ENCODE results near the gene PRR20A. TPM values are rescaled to one million over a fixed set of nuclear protein-coding genes. Genes with fewer than 3 reads are reported as not detected.
"Not testable (repeated sequence)": the region's sequence is repeated elsewhere in the genome, so short reads cannot be mapped to it uniquely, and the experiment has no call there.

The PRR20A gene
- total RNA-seq, 1 donor = not detected

GRCh38 chr13:57160332-57160731 is 19.6 kb downstream of the PRR20A start, which contains the start of gene PRR20D:
Gene PRR20D, plus strand, starts transcription at chr13:57160632. Its CDS starts 387 bp downstream, at chr13:57161019.
- H3K4me1 ChIP-seq (ENCODE audit: insufficient read depth, low read length) = not testable (repeated sequence)

GRCh38 chr13:57166897-57167296 is 26.2 kb downstream of the PRR20A start, which contains the start of gene PRR20E:
Gene PRR20E, plus strand, starts transcription at chr13:57167197. Its CDS starts 387 bp downstream, at chr13:57167584.
- not testable (repeated sequence) for H3K27ac ChIP-seq (ENCODE audit: low read depth, low read length); H4K20me1 ChIP-seq (ENCODE audit: insufficient read depth, low read length); DNase-seq (ENCODE audit: insufficient read length, low spot score, missing footprints); H3K9me3 ChIP-seq (ENCODE audit: low read depth, low read length); H3K27me3 ChIP-seq (ENCODE audit: insufficient read depth, low read length); H3K4me2 ChIP-seq (ENCODE audit: insufficient read depth, low read length); H3K4me1 ChIP-seq (ENCODE audit: insufficient read depth, low read length); H3K36me3 ChIP-seq (ENCODE audit: insufficient read depth, low read length); H3K79me2 ChIP-seq (ENCODE audit: insufficient read depth, low read length); H2AFZ ChIP-seq (ENCODE audit: low read length); H3K4me3 ChIP-seq (ENCODE audit: insufficient read depth, low read length)

More at GRCh38 chr13:57160332-57160731, 19.6 kb downstream of the PRR20A start, which contains the start of gene PRR20D:
- not testable (repeated sequence) for H3K36me3 ChIP-seq (ENCODE audit: insufficient read depth, low read length); H2AFZ ChIP-seq (ENCODE audit: low read length); H3K27ac ChIP-seq (ENCODE audit: low read depth, low read length); H3K4me3 ChIP-seq (ENCODE audit: insufficient read depth, low read length); H3K4me2 ChIP-seq (ENCODE audit: insufficient read depth, low read length); H3K9me3 ChIP-seq (ENCODE audit: low read depth, low read length); H3K27me3 ChIP-seq (ENCODE audit: insufficient read depth, low read length); DNase-seq (ENCODE audit: insufficient read length, low spot score, missing footprints); H4K20me1 ChIP-seq (ENCODE audit: insufficient read depth, low read length); H3K79me2 ChIP-seq (ENCODE audit: insufficient read depth, low read length)

- Histone ChIP-seq H3K4me2 (ENCODE audit: insufficient read depth, low read length) (no peak overlapping the region), H3K27me3 (ENCODE audit: insufficient read depth, low read length) (no peaks in the 10 kb centered on the region), H2AFZ (ENCODE audit: low read length) (no peak overlapping the region), H3K27ac (ENCODE audit: low read depth, low read length) (no peak overlapping the region), H3K4me1 (ENCODE audit: insufficient read depth, low read length) (no peaks in the 10 kb centered on the region), H4K20me1 (ENCODE audit: insufficient read depth, low read length) (no peaks in the 10 kb centered on the region), H3K9me3 (ENCODE audit: low read depth, low read length) (peaks cover 2% of the 10 kb centered on the region), H3K36me3 (ENCODE audit: insufficient read depth, low read length) (no peaks in the 10 kb centered on the region), H3K79me2 (ENCODE audit: insufficient read depth, low read length) (no peaks in the 10 kb centered on the region), H3K4me3 (ENCODE audit: insufficient read depth, low read length) (no peak overlapping the region)
- no peak for DNase-seq (ENCODE audit: insufficient read length, low spot score, missing footprints)
- no peak for TF ChIP-seq CTCF (IDR thresholded peaks at IDR 0.05; ENCODE audit: extremely low read depth, low read depth, low read length)
Observed at GRCh38 chr13:57191667-57192066, 50.9 kb downstream of the PRR20A start.

Small RNA genes lying within 50 kb of the gene (small RNA-seq; reads per million reads assigned to genes)
- not detected for gene PRR20FP

Other genes starting within 250 kb of the PRR20A start
- gene PRR20B, start 6.6 kb downstream of the PRR20A start, total RNA-seq = not detected in 2 replicates
- gene PRR20C, start 13.1 kb downstream of the PRR20A start, total RNA-seq = not detected in 2 replicates
- not detected in 2 replicates for gene PRR20D, start 19.7 kb downstream of the PRR20A start, total RNA-seq
- gene PRR20E, start 26.3 kb downstream of the PRR20A start, total RNA-seq = not detected in 2 replicates

All from osteoblast (primary cell).